ENCODE measurements around the gene SLC13A3.

SLC13A3 gene

DNA sequence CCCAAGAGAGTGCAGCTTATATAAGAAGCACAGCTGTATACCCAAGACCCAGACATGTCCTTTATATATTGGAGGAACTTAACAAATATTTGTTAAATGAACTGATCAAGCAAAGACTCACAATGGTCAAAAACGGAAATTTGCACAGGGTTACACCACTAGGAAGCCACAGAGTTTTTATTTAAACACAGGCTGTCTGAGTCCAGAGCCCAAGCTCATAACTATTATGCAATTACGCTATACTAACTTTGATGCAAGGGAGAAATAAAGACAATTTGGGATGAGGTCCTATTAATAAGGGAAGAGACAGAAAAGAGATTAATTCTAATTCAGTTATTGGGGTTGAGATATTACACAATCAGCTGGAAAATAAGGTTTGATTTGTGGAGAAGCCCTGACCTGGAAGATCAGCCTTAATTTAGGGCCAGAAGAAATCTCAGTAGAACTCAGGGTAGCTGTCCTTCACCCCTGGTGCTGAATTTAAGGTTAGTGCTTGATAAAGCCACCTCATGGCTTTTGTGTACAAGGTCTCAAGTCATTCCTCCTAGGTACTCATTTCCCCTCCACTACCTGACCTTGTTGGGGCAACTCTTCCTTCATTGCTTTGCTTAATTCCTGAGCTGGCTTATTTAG, 127.4 kb downstream of the SLC13A3 start:
- DNase-seq (ENCODE audit: low read depth), result no peak

GRCh38 chr20:46523108-46523507, 128.2 kb downstream of the SLC13A3 start:
- no peak for DNase-seq (ENCODE audit: low read depth)

GRCh38 chr20:46520976-46521579, 130.2 kb downstream of the SLC13A3 start:
- DNase-seq (ENCODE audit: low read depth), result peak; percentile 6

DNA sequence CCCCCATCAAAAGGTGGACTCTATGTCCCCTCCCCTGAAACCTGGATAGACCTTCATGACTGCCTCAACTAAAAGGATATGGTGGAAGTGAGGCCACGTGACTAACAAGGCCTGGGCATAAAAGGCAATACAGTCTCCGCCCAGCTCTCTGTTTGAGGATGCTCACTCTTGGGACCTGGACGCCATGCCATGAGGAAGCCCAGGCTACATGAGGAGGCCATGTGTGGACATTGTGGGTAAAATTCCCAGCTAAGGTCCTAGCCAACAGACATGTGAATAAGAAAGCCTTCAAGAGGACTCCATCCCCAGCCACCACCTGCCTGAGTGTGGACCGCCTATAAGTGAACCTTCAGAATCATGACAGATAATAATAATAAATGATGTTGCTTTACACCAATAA, 130.7 kb downstream of the SLC13A3 start:
- no peak for DNase-seq (ENCODE audit: low read depth)

- DNase-seq (ENCODE audit: low read depth), result no peak
These were observed 131.7 kb downstream of the SLC13A3 start for GRCh38 chr20:46519471-46520068.

- DNase-seq (ENCODE audit: low read depth), result no peak
These were observed 138.1 kb downstream of the SLC13A3 start, which contains the start of gene ZNF334 for GRCh38 chr20:46512943-46513844. ZNF334 (minus strand) TSS chr20:46513559; CDS start chr20:46512102, 1,457 bp downstream.

DNA sequence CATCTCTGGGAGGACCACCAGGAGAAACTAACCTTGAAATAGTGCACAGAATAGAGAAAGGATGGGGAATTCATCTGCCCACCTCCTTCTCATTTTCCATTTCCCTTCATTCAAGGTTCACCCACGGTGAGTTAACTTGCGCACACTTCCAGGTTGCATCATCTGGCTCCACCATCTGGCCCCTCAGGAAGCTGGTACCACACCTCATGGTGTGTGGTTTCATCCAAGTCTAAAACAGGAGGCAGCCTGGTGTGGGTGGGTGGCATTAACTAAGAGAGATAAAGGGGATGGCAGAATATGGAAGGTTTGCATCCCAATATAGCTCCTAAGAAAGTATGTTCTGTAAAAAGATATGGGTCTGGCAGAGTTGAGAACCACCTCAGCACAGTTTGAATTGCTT, 141.7 kb downstream of the SLC13A3 start:
- no peak for DNase-seq (ENCODE audit: low read depth)

Data from GM04503 (cell line).